HL-60 (cell line): ENCODE data around the gene MEPE.

Source experiments
- POLR2AphosphoS5 ChIP-seq: IDR thresholded peaks from 2 replicates; pipeline ENCODE4 v1.6.1; 2012; ENCODE audit warnings: low read depth
- TF ChIP-seq, protein P1 (sequence below): IDR thresholded peaks from one replicate; pipeline ENCODE4 v1.5.1; 2011; ENCODE audit warnings: low read length, control low read depth, inconsistent platforms; ENCODE audit not compliant: insufficient read depth
- TF ChIP-seq, protein P2 (sequence below): IDR thresholded peaks from 2 replicates; pipeline ENCODE4 v1.6.1; 2012; ENCODE audit warnings: low read depth; ENCODE audit not compliant: insufficient replicate concordance

DNA sequence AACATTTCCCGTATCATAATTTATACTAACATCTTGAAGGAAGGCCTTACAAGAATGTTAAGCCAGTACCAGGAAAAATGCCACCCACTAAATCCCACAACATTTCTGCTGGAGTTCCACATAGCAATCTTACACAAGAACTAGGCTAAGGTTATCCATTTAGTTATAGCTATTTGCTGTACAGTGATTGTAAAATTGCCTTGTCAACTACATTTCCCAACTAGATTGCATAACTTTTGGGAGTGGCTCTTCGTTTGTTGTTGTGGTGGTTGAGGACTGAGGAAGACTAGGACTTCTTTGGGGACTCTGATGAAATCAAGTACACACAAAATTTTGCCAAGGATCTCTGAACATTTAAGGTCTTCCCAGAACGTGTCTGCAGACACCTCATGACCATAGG is 25.4 kb upstream of the MEPE start:
- TF ChIP-seq, protein P1, sequence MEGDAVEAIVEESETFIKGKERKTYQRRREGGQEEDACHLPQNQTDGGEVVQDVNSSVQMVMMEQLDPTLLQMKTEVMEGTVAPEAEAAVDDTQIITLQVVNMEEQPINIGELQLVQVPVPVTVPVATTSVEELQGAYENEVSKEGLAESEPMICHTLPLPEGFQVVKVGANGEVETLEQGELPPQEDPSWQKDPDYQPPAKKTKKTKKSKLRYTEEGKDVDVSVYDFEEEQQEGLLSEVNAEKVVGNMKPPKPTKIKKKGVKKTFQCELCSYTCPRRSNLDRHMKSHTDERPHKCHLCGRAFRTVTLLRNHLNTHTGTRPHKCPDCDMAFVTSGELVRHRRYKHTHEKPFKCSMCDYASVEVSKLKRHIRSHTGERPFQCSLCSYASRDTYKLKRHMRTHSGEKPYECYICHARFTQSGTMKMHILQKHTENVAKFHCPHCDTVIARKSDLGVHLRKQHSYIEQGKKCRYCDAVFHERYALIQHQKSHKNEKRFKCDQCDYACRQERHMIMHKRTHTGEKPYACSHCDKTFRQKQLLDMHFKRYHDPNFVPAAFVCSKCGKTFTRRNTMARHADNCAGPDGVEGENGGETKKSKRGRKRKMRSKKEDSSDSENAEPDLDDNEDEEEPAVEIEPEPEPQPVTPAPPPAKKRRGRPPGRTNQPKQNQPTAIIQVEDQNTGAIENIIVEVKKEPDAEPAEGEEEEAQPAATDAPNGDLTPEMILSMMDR: no peak
- TF ChIP-seq, protein P2, sequence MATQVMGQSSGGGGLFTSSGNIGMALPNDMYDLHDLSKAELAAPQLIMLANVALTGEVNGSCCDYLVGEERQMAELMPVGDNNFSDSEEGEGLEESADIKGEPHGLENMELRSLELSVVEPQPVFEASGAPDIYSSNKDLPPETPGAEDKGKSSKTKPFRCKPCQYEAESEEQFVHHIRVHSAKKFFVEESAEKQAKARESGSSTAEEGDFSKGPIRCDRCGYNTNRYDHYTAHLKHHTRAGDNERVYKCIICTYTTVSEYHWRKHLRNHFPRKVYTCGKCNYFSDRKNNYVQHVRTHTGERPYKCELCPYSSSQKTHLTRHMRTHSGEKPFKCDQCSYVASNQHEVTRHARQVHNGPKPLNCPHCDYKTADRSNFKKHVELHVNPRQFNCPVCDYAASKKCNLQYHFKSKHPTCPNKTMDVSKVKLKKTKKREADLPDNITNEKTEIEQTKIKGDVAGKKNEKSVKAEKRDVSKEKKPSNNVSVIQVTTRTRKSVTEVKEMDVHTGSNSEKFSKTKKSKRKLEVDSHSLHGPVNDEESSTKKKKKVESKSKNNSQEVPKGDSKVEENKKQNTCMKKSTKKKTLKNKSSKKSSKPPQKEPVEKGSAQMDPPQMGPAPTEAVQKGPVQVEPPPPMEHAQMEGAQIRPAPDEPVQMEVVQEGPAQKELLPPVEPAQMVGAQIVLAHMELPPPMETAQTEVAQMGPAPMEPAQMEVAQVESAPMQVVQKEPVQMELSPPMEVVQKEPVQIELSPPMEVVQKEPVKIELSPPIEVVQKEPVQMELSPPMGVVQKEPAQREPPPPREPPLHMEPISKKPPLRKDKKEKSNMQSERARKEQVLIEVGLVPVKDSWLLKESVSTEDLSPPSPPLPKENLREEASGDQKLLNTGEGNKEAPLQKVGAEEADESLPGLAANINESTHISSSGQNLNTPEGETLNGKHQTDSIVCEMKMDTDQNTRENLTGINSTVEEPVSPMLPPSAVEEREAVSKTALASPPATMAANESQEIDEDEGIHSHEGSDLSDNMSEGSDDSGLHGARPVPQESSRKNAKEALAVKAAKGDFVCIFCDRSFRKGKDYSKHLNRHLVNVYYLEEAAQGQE: no peak
- TF ChIP-seq POLR2AphosphoS5: no peak
